Naive thymus-derived CD4-positive, alpha-beta T cell (primary cell): ENCODE results near the gene SLC4A4. TPM values are rescaled to one million over a fixed set of nuclear protein-coding genes. Genes with fewer than 3 reads are reported as not detected.

Experiments used
- ATAC-seq: fragments of 150-1000 bp; cut with Tn5 transposase; 2 replicates; pipeline ENCODE4 v1.10.0; 2021; ENCODE audit warnings: mild to moderate bottlenecking, moderate library complexity
- CTCF ChIA-PET: fragments of 350-600 bp; sonication (Branson Sonifier 250); formaldehyde crosslinking; loops from one replicate; lab custom pipeline; 2021; ENCODE audit warnings: antibody characterized with exemption; lab: Charles Lee
- POLR2A ChIA-PET: fragments of 350-600 bp; sonication (Branson Sonifier 250); formaldehyde crosslinking; loops from one replicate; lab custom pipeline; 2021; ENCODE audit warnings: antibody characterized with exemption, inconsistent platforms; lab: Charles Lee
- DNase-seq, 9 donors: peaks; one replicate each; pipeline versions ENCODE4 v3.0.0 to v3.0.0-alpha.2; 2020 to 2022; ENCODE audit warnings: mixed read lengths in 1 of 9
- H3K27ac ChIP-seq: one replicate; pipeline ENCODE4 v1.7.0; 2013; ENCODE audit warnings: mild to moderate bottlenecking, low read depth, low read length, moderate library complexity
- H3K27me3 ChIP-seq, 2 donors: one replicate each; pipeline ENCODE4 v1.7.0; 2013; ENCODE audit warnings: low read length in 2 of 2, mild to moderate bottlenecking in 2 of 2, moderate library complexity in 2 of 2; ENCODE audit not compliant: control insufficient read depth in 2 of 2, insufficient read depth in 2 of 2
- H3K36me3 ChIP-seq, 3 experiments: 1 replicate in 2 of 3; 2 replicates in 1 of 3; pipeline ENCODE4 v1.7.0; 2013; ENCODE audit warnings: low read length in 3 of 3, mild to moderate bottlenecking in 3 of 3, moderate library complexity in 1 of 3; ENCODE audit not compliant: insufficient read depth in 3 of 3, control insufficient read depth in 2 of 3
- H3K4me1 ChIP-seq, 2 donors: one replicate each; pipeline ENCODE4 v1.7.0; 2013; ENCODE audit warnings: low read length in 2 of 2, mild to moderate bottlenecking in 2 of 2, moderate library complexity in 1 of 2; ENCODE audit not compliant: control insufficient read depth in 2 of 2, insufficient read depth in 2 of 2
- H3K4me3 ChIP-seq: 2 replicates; pipeline ENCODE4 v1.7.0; 2013; ENCODE audit warnings: mild to moderate bottlenecking, low read length
- H3K9me3 ChIP-seq, 3 experiments: 1 replicate in 2 of 3; 2 replicates in 1 of 3; pipeline ENCODE4 v1.7.0; 2013; ENCODE audit warnings: low read length in 3 of 3; ENCODE audit not compliant: control insufficient read depth in 2 of 3
- H3K27ac Mint-ChIP-seq, 9 donors: one replicate each; pipeline ENCODE4 v1.8.0; 2020 to 2022; ENCODE audit warnings: mixed read lengths in 9 of 9, mild to moderate bottlenecking in 8 of 9, moderate library complexity in 5 of 9, inconsistent platforms in 2 of 9
- H3K27me3 Mint-ChIP-seq, 5 donors: one replicate each; pipeline ENCODE4 v1.8.0; 2021 to 2022; ENCODE audit warnings: mixed read lengths in 5 of 5, mild to moderate bottlenecking in 1 of 5
- H3K36me3 Mint-ChIP-seq, 5 donors: one replicate each; pipeline ENCODE4 v1.8.0; 2020 to 2022; ENCODE audit warnings: mixed read lengths in 5 of 5, mild to moderate bottlenecking in 3 of 5, inconsistent platforms in 1 of 5
- H3K4me1 Mint-ChIP-seq, 7 donors: one replicate each; pipeline ENCODE4 v1.8.0; 2020 to 2022; ENCODE audit warnings: mixed read lengths in 7 of 7, mild to moderate bottlenecking in 3 of 7, inconsistent platforms in 1 of 7
- H3K4me3 Mint-ChIP-seq, 10 donors: one replicate each; pipeline ENCODE4 v1.8.0; 2020 to 2022; ENCODE audit warnings: mild to moderate bottlenecking in 10 of 10, mixed read lengths in 10 of 10, moderate library complexity in 6 of 10, inconsistent platforms in 2 of 10
- H3K9me3 Mint-ChIP-seq, 11 donors: one replicate each; pipeline ENCODE4 v1.8.0; 2020 to 2022; ENCODE audit warnings: mixed read lengths in 11 of 11, mild to moderate bottlenecking in 4 of 11, inconsistent platforms in 1 of 11, moderate library complexity in 1 of 11
- intact Hi-C, 2 donors: fragments of 100-400 bp; cut with micrococcal nuclease; formaldehyde crosslinking; loops; one replicate each; pipeline ENCODE4 v1.15.1; 2023
- polyA plus RNA-seq, 2 donors: library from polyadenylated mRNA; unstranded; fragments of 300-500 nt; fragmentation: Illumina TruSeq; gene quantifications; one replicate each; pipeline ENCODE4 v1.2.3, GENCODE V29; 2021
- total RNA-seq, 6 experiments: library from RNA in 5 of 6; stranded (reverse) in 5 of 6; gene quantifications; 1 replicate in 5 of 6; 2 replicates in 1 of 6; pipeline ENCODE4 v1.2.3 and lab custom pipeline; 2021 to 2026

SLC4A4 gene
- total and polyA plus RNA-seq, 7 experiments from 2014 or later: 0.36 to 2.7 (median 1.2) TPM; not detected in 4

DNA sequence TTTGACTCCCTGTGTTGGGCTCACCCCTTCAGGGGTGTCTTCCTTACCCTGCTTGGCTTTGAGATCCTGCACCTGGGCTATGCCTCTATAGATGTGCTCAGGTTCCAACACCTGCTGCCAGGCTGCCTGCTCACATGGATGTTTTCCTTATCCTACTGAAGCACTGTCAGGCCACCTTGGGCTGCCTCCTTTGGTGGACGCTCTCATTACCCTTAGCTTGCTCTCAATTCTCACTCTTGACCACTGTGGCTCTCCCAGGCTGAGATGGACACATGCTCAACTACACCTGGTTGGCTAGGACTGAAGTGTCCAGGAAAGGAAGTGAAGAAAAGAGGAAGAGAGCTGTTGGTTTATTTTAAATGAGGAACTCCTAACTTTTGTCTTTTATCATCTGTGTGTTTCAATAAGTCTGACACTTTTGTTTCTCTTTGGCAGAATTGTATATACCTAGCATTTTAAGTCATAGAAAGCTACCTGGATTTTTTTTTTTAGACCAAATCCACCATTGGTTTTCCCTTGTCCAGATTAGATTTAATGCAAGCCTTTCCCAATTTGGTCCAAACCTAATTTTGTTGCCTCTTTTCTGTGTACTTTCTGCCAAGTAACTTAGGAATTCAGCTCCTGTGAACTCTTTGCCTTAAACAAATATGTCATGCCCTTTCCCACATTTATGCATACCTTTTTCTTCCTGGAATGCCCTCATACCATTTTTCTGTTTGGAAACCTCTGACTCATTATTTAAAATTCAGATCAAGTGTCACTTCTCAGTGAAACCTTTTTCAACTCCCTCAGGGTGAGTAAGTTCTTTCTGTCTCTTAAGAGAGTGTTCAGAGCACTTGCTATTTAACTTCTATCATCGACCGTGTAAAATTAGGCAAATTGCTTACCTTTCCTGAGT is 269.2 kb downstream of the SLC4A4 start:
- H3K27ac Mint-ChIP-seq: no peak overlapping the region
- no peaks in the 10 kb centered on the region for H3K4me1 ChIP-seq
- intact Hi-C loops: no loop called here
- ChIA-PET POLR2A (no interaction called here), CTCF (no interaction called here)
- H3K4me3 Mint-ChIP-seq: no peak overlapping the region
- no peaks in the 10 kb centered on the region for H3K9me3 ChIP-seq
- no peaks in the 10 kb centered on the region for H3K27me3 ChIP-seq
- H3K36me3 ChIP-seq: no peaks in the 10 kb centered on the region
- H3K36me3 Mint-ChIP-seq: no peaks in the 10 kb centered on the region
- H3K9me3 Mint-ChIP-seq: peaks cover 0 to 14% (median 5%) of the 10 kb centered on the region in 11 donors
- no peak for DNase-seq
- H3K4me3 ChIP-seq: no peak overlapping the region
- no peak for ATAC-seq
- H3K27ac ChIP-seq: no peak overlapping the region
- no peaks in the 10 kb centered on the region for H3K4me1 Mint-ChIP-seq
- peaks cover 0 to 22% (median 12%) of the 10 kb centered on the region in 5 donors for H3K27me3 Mint-ChIP-seq

DNA sequence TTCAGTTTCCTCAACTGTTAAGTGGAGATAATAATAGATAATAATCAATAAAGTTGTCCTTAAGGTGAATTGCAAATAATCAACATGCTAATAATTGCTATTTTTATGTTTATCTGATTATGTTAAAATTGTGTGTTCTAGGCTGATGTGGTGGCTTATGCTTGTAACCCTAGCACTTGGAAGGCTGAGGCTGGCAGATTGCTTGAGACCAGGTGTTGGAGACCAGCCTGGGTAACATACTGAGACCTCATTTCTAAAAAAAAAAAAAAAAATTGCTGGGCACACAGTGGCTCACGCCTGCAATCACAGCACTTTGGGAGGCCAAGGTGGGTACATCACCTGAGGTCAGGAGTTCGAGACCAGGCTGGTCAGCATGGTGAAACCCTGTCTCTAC is 269.9 kb downstream of the SLC4A4 start:
- intact Hi-C loops: no loop called here
- H3K36me3 ChIP-seq: no peaks in the 10 kb centered on the region
- Mint-ChIP-seq H3K27ac (no peak overlapping the region), H3K36me3 (no peaks in the 10 kb centered on the region), H3K4me1 (no peaks in the 10 kb centered on the region), H3K9me3 (peaks cover 0 to 14% (median 5%) of the 10 kb centered on the region in 11 donors), H3K27me3 (peaks cover 0 to 22% (median 12%) of the 10 kb centered on the region in 5 donors), H3K4me3 (no peak overlapping the region)
- H3K4me3 ChIP-seq: no peak overlapping the region
- no peaks in the 10 kb centered on the region for H3K4me1 ChIP-seq
- ChIA-PET POLR2A (no interaction called here), CTCF (no interaction called here)
- DNase-seq (no peak), ATAC-seq (no peak)
- H3K27ac ChIP-seq: no peak overlapping the region
- H3K9me3 ChIP-seq: no peaks in the 10 kb centered on the region
- no peaks in the 10 kb centered on the region for H3K27me3 ChIP-seq

DNA sequence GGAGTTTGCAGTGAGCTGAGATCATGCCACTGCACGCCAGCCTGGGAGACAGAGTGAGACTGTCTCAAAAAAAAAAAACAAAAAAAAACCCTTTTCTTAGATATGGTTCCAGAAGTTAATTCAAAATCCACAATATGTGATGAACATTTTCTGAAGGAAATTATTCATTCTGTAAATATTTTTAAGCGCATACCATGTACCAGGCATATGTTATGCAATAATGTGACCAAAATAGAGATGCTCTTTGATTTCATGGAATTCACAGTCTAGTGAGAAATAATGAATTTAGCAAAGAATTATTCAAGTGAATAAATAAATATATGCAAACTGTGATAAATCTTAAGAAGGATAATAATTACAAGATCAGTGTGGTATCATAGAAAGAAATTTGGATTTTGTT is 270.3 kb downstream of the SLC4A4 start:
- Histone ChIP-seq H3K4me1 (no peaks in the 10 kb centered on the region), H3K4me3 (no peak overlapping the region), H3K27me3 (no peaks in the 10 kb centered on the region), H3K36me3 (no peaks in the 10 kb centered on the region), H3K9me3 (no peaks in the 10 kb centered on the region), H3K27ac (no peak overlapping the region)
- CTCF ChIA-PET: no interaction called here
- DNase-seq: no peak
- Mint-ChIP-seq H3K36me3 (no peaks in the 10 kb centered on the region), H3K27me3 (peaks cover 0 to 22% (median 12%) of the 10 kb centered on the region in 5 donors), H3K9me3 (peaks cover 0 to 14% (median 5%) of the 10 kb centered on the region in 11 donors), H3K27ac (no peak overlapping the region), H3K4me3 (no peak overlapping the region), H3K4me1 (no peaks in the 10 kb centered on the region)
- intact Hi-C loops: no loop called here
- POLR2A ChIA-PET: no interaction called here
- no peak for ATAC-seq

- intact Hi-C loops: no loop called here
- CTCF ChIA-PET: no interaction called here
- no peaks in the 10 kb centered on the region for H3K4me1 ChIP-seq
- H3K4me3 Mint-ChIP-seq: no peak overlapping the region
- H3K27me3 Mint-ChIP-seq: peaks cover 0 to 22% (median 12%) of the 10 kb centered on the region in 5 donors
- no peaks in the 10 kb centered on the region for H3K27me3 ChIP-seq
- H3K36me3 ChIP-seq: no peaks in the 10 kb centered on the region
- POLR2A ChIA-PET: no interaction called here
- DNase-seq (no peak), ATAC-seq (no peak)
- H3K4me1 Mint-ChIP-seq: no peaks in the 10 kb centered on the region
- H3K27ac Mint-ChIP-seq: no peak overlapping the region
- H3K4me3 ChIP-seq: no peak overlapping the region
- no peak overlapping the region for H3K27ac ChIP-seq
- no peaks in the 10 kb centered on the region for H3K36me3 Mint-ChIP-seq
- peaks cover 0 to 14% (median 5%) of the 10 kb centered on the region in 11 donors for H3K9me3 Mint-ChIP-seq
- H3K9me3 ChIP-seq: no peaks in the 10 kb centered on the region
These were observed 270.8 kb downstream of the SLC4A4 start for GRCh38 chr4:71609651-71610050.

DNA sequence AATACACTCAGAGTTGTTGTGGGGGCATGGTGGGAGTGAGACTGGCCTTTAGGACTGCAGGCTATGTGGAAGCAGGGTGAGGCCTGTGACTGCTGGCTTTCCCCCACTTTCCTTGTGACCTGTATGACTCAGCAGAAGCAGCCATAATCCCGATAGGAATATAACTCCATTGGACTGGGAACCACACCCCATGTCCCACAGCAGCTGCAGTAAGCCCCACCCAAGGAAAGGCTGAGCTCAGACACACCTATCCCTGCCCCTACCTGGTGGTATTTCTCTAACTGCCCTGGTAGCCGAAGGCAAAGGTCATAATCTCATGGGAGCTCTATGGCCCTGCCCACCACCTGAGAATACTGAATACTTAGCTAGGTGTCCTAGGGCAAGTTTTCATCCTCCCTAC is 275.8 kb downstream of the SLC4A4 start:
- Mint-ChIP-seq H3K9me3 (peaks cover 0 to 19% (median 4%) of the 10 kb centered on the region in 11 donors), H3K27me3 (peaks cover 0 to 10% (median 7%) of the 10 kb centered on the region in 5 donors), H3K4me3 (no peak overlapping the region), H3K27ac (no peak overlapping the region), H3K4me1 (no peaks in the 10 kb centered on the region), H3K36me3 (peaks cover 0 to 6% (median 0%) of the 10 kb centered on the region in 5 donors)
- ATAC-seq (no peak), DNase-seq (no peak)
- Histone ChIP-seq H3K4me1 (no peaks in the 10 kb centered on the region), H3K4me3 (no peak overlapping the region), H3K9me3 (no peaks in the 10 kb centered on the region), H3K36me3 (no peaks in the 10 kb centered on the region), H3K27me3 (no peaks in the 10 kb centered on the region), H3K27ac (no peak overlapping the region)
- intact Hi-C loops: no loop called here
- POLR2A ChIA-PET: no interaction called here
- CTCF ChIA-PET: no interaction called here

DNA sequence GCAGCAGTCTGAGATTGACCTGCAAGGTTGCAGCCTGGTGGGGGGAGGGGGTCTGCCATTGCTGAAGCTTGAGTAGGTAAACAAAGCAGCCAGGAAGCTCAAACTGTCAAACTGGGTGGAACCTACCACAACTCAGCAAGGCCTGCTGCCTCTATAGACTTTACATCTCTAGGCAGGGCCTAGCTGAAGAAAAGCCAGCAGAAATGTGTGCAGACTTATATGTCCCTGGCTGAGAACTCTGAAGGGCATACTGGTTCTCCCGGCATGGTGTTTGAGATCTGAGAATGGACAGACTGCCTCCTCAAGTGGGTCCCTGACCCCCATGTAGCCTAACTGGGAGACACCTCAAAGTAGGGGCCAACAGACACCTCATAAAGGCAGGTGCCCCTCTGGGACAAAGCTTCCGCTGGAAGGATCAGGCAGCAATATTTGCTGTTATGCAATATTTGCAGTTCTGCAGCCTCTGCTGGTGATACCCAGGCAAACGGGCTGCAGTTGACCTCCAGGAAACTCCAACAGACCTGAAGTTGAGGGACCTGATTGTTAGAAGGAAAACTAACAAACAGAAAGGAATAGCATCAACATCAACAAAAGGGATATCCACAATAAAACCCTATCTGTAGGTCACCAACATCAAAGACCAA is 277.5 kb downstream of the SLC4A4 start:
- H3K36me3 ChIP-seq: no peaks in the 10 kb centered on the region
- peaks cover 0 to 6% (median 0%) of the 10 kb centered on the region in 5 donors for H3K36me3 Mint-ChIP-seq
- no peaks in the 10 kb centered on the region for H3K9me3 ChIP-seq
- no peaks in the 10 kb centered on the region for H3K4me1 Mint-ChIP-seq
- H3K27ac ChIP-seq: no peak overlapping the region
- intact Hi-C loops: no loop called here
- no peak overlapping the region for H3K4me3 Mint-ChIP-seq
- H3K27me3 Mint-ChIP-seq: peaks cover 0 to 9% (median 0%) of the 10 kb centered on the region in 5 donors
- no peaks in the 10 kb centered on the region for H3K27me3 ChIP-seq
- no peak overlapping the region for H3K4me3 ChIP-seq
- peaks cover 2 to 22% (median 6%) of the 10 kb centered on the region in 11 donors for H3K9me3 Mint-ChIP-seq
- no peak overlapping the region for H3K27ac Mint-ChIP-seq
- ChIA-PET POLR2A (no interaction called here), CTCF (no interaction called here)
- DNase-seq (no peak), ATAC-seq (no peak)
- no peaks in the 10 kb centered on the region for H3K4me1 ChIP-seq
